ENCODE data around the gene B3GNT5.

The B3GNT5 gene

DNA sequence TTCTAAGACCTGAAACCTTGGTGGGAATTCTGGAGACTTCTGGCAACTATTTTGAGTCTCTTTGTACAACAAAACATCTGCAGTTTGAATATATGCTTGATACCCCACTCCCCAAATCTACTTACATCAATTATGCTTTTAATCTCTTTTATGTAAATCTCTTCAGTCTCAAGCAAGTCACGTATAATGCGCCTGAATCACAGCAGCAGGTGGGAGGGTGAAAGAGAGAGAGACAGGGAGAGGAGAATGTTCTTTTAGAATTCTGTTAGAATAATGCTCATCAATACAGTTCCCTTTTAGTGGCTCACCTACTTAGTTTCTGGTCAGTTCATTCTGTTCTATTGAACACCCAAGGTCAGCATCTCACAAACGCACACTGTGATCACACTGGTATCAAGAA lies 22.2 kb upstream of the B3GNT5 start:
- no peak for DNase-seq

- DNase-seq = no peak
These were observed 19.1 kb upstream of the B3GNT5 start for GRCh38 chr3:183233966-183234365.

DNA sequence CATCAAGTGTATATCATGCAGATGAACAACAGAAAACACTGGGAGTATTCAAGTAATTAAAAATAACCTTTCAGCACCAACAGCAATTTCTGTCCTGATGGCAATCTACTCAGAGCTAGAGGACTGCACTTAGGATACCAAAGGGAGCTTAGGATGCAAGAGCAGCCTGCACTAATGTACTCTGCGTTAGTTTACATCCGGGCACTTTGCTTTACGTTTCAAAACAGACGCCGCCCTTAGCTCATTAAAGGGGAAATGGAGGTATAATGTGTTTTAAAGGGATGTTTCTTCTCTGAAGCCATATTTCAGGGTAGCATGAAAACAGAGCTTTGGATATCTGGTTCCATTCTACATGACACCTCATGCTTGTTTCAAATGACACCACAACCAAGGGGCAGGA lies 14.0 kb upstream of the B3GNT5 start:
- DNase-seq = no peak

- no peak for DNase-seq
These were observed 10.6 kb upstream of the B3GNT5 start for GRCh38 chr3:183242431-183242830.

- no peak for DNase-seq
These were observed 8.8 kb upstream of the B3GNT5 start for GRCh38 chr3:183244219-183244618.

GRCh38 chr3:183244981-183245476 lies 8.0 kb upstream of the B3GNT5 start:
- DNase-seq = no peak

DNA sequence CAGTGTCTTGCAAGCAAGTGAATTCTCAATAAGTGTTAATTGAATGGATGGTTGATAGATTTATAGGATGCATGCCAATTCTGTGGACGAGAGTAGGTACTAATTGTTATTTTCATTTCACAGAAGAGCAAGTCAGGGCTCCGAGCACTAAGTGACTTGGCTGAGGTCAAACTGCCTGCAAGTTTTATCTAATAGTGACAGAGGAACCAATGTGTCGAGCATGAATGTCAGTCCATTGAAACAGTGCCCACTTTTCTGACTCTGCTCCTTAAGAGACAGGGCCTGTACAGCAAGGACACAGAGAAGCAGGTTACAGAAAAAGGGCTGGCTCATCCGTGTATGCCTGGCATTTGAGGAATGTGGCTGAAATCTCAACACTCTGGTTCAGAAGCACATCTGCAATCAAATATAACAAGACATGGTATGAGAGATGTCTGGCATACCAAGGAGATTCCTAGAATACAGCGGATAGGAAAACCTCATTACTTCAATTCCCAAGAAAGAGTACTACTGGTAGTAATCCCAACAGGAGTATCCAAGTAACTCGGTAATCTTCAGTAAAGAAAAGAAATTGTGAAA lies 6.0 kb upstream of the B3GNT5 start:
- DNase-seq = no peak

DNA sequence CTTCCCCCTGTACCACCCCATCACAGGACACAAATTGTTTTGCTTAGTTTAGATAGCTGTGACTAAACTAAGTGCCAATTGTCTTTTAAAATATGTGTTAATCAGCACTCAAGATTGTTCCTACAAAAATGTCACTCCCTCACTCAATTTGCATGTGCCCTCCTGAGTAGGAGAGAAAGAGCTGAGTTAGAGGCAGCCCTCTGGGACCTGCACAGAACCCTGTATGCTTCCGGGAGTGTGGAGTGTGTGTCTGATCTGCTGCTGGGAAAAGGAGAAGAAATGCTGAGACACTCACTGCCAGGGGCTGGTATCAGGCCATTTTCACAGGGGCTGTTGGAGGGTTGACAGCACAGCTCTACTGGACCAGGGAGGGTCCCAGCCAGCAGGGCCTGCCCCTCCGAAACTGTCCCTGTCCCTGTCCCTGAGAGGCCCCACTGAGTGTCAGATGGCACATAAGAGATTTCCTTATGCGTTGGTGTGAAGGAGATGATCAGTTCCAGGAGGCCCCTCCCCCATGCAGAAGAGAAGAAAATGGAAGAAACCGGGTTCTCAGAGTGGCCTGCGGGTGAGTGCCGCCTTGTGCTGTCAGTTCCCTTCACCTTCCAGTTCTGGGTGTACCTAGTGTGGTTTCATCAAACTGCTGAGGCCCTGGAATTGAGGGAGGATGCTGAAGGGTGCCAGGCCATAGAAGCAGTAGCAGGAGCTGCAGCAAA lies 3.9 kb upstream of the B3GNT5 start:
- no peak for DNase-seq

DNA sequence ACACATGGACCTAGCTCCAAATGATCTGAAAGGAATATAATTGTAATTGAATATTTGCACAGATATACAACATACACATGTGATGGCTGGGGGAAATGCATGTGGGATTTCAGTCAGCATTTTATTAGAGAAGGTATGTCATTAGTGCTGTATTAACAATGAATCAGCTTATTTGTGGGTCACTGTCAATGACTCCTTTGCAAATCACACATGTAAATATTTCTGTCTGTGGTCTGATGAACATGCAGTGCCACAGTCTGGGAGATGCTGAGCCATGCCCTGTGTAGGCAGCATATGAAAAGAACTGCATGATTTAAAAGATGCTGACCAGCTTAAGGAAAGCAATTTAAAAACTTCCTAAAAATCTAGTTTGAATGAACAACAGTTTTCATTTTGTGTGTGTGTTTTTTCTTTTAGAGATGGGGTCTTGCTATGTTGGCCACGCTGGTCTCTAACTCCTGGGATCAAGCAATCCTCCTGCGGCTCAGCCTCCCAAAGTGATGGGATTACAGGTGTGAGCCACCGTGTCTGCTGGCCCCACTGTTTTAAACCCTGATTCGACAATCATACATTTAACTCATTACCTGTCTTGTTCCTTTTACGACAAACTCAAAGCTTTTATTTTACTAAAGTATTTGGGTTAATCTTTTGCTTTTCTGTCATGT lies 803 bp upstream of the B3GNT5 start:
- no peak for DNase-seq

- DNase-seq = peak; percentile 57
These were observed 754 bp downstream of the B3GNT5 start for GRCh38 chr3:183253528-183254486.

DNA sequence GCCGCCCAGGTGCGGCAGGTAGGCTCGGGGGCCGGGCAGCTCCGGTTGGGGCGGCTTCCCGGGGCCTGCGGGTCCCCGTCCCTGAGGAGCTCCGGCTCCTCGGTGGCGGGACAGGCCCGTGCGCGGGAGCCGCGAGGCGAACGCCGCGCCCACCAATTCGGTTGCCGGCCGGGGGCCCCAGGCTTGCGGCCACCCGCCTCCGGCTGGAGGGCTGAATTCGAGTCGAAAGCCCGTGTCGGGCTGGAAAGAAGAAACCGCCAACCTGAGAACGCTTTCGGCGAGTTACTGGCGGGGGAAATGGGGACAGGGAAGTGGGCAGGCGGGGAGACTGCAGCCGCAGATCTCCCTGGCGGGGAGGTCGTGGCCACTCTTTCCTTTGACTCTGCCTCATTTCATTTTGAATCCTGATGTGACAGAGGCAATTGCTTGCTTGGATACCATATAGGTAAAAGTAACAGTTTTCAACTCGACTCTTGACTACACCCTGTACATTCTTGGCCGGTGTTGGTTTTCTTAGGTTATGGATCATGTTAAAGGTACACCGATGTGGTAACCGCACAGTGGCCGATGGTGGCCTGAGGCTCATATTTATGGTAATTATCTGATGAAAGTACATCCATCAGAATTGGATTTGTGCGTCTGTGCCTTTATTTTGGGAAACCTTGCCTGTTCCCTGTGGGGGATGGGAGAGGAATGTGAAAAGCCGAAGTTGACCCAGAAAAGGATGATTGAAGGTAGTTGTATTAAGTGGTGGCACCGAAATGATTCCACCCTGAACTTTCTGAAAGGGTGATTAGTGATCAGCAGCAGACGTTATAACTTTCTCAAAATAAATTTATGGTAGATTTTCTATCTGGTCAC lies 1.7 kb downstream of the B3GNT5 start:
- DNase-seq = peak; percentile 44

- DNase-seq = peak; percentile 53
These were observed 2.3 kb downstream of the B3GNT5 start for GRCh38 chr3:183255348-183255730.

- DNase-seq = no peak
These were observed 6.0 kb downstream of the B3GNT5 start for GRCh38 chr3:183259087-183259486.

- no peak for DNase-seq
These were observed 6.6 kb downstream of the B3GNT5 start for GRCh38 chr3:183259621-183260020.

- DNase-seq = no peak
These were observed 7.3 kb downstream of the B3GNT5 start for GRCh38 chr3:183260167-183260904.

DNA sequence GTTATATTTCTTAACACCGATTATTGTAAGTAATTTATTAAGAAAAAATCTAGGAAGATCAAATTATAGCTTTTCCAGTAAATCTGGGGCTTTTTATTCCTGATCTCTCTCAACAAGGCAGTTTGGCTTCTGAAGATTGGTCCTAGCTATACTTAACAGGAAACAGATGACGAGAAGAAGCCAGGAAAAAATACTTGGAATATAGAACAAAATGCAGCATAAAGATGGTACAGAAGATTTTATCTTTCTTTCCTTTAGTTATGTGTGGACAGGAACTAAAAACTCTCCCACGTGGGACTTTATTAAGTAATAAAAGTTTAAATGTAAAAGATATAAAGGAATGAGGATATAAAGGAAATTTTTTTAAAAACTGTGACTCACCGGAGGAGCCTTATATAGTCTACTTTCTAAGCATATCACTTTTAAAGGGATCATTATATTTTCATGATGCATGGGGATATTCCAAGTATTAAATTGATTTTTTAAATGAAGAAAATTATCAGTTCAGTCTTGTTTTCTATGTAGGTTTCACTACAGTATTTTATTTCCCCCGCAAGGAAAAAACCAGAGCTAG lies 8.2 kb downstream of the B3GNT5 start:
- DNase-seq = no peak

DNA sequence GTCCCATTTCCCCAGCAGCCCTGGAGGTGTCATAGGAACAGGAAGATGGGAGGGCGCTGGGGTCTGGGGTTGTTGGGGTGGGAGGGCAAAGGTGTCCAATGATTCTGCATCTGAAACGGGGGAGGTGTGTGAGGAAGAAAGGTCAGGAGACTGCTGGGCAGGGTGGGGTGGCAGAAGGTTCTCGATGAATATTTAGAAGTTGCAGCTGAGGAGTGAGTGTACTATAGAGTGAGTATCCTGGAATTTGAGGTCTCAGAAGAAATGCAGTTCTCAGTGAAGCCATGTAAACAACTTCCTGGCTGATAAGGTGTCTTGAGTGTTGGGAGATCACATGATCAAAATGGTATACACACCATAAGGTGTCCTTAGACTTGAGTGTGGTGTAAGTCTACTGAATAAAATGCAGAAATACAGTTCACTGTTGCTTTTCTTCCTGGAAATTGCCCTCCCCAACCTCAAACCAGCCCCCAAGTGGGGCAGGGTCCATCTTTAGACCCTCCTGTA lies 9.9 kb downstream of the B3GNT5 start:
- no peak for DNase-seq

DNA sequence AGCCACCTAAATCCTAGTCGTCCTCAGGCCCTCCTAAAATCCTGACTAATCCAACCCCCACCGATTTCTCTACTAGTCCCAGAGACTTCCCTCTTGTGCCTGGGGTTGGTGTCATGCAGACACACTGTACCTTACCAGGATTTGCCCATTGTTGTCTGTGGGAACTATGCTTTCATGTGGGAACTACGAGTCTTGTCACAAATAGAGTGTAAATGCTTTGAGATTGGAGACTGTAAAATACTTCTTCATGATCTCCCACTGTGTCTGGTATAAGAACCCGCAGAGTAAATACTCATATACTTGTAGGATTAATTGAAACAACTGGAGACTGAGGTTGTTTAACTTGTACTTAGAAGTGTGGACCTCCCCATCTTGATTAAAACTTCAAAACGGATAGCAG lies 11.2 kb downstream of the B3GNT5 start:
- DNase-seq = no peak

DNA sequence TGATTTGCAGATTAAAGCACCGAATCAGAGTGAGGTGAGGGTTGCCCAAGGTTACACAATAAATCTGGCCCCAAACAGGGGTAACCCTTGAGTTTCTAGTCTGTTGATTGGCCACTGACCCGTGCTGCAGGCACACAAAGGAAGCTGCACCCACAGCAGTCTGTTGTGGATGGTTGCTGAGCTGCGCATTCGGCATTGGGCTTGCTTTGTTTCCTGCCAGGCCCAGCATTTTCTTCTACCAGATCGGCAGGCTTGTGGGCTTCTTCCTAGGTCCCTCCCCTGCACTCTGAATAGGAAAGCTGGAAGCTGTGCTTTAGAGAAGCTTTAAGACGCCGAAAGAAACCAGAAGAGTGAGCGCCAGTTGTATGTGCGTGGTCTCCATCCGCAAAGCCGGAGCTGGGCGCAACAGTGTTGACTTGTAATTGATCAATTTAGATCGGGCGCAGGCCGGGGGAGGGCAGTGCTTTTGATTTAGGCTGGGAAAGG lies 12.1 kb downstream of the B3GNT5 start:
- DNase-seq = no peak

DNA sequence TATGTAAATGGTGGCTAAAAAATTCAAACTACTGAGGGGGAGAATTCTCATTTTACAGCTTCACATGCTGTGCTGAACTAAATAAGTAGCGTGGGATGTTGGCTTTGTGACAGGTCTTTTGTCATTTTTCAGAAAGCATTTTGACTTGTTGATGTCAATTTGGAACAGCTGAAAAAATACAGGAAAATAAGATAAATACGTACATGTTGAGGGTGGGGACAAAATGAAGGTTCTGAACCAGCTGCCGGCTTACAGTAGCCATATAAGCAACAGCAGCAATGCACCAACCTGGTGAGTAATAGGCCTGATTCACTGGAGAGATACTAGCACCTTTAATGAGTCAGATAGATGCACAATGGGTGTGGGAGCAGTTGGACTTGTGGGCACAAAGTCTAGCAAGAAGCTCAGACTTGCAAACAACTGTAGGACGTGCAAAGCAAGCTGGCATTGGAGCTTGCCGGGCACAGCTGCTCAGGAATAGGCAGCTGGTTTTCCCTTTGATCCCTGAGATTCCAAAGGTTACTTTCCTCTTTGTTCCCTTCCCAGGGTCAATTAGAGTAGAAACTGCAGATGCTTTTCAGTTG lies 12.9 kb downstream of the B3GNT5 start:
- peak; percentile 65 for DNase-seq
